GM21423 (cell line): ENCODE measurements around the gene CADM2.
"Not testable (repeated sequence)": the region's sequence is repeated elsewhere in the genome, so short reads cannot be mapped to it uniquely, and the experiment has no call there.

Experiments used
- ATAC-seq: cut with Tn5 transposase; IDR thresholded peaks from one replicate; pipeline ENCODE4 v1.9.1; 2021; ENCODE audit warnings: mild to moderate bottlenecking, moderate library complexity; ENCODE audit not compliant: unreplicated experiment

The CADM2 gene

GRCh38 chr3:85074003-85074402 is 115.2 kb downstream of the CADM2 start:
- no peak for ATAC-seq

- no peak for ATAC-seq
Observed at GRCh38 chr3:85075663-85076062, 116.9 kb downstream of the CADM2 start.

- ATAC-seq, result no peak
Observed at GRCh38 chr3:85077018-85077417, 118.2 kb downstream of the CADM2 start.

- no peak for ATAC-seq
Observed at GRCh38 chr3:85081191-85081906, 122.6 kb downstream of the CADM2 start.

GRCh38 chr3:85090495-85090894 is 131.7 kb downstream of the CADM2 start:
- no peak for ATAC-seq

GRCh38 chr3:85100316-85100715 is 141.5 kb downstream of the CADM2 start:
- no peak for ATAC-seq

- no peak for ATAC-seq
Observed at GRCh38 chr3:85102781-85103180, 144.0 kb downstream of the CADM2 start.

GRCh38 chr3:85110393-85110792 is 151.6 kb downstream of the CADM2 start:
- ATAC-seq, result no peak

GRCh38 chr3:85120879-85121278 is 162.1 kb downstream of the CADM2 start:
- no peak for ATAC-seq

- ATAC-seq, result not testable (repeated sequence)
Observed at GRCh38 chr3:85132864-85133263, 174.1 kb downstream of the CADM2 start.

- ATAC-seq, result not testable (repeated sequence)
Observed at GRCh38 chr3:85133691-85134420, 175.1 kb downstream of the CADM2 start.

- no peak for ATAC-seq
Observed at GRCh38 chr3:85142626-85143025, 183.8 kb downstream of the CADM2 start.

- ATAC-seq, result no peak
Observed at GRCh38 chr3:85148036-85148435, 189.2 kb downstream of the CADM2 start.

- no peak for ATAC-seq
Observed at GRCh38 chr3:85151555-85151954, 192.8 kb downstream of the CADM2 start.

GRCh38 chr3:85153279-85153678 is 194.5 kb downstream of the CADM2 start:
- ATAC-seq, result not testable (repeated sequence)

- no peak for ATAC-seq
Observed at GRCh38 chr3:85159376-85159775, 200.6 kb downstream of the CADM2 start.

- ATAC-seq, result no peak
Observed at GRCh38 chr3:85161544-85161943, 202.8 kb downstream of the CADM2 start.

- no peak for ATAC-seq
Observed at GRCh38 chr3:85162905-85163304, 204.1 kb downstream of the CADM2 start.

- ATAC-seq, result no peak
Observed at GRCh38 chr3:85164436-85164835, 205.6 kb downstream of the CADM2 start.

GRCh38 chr3:85167576-85167975 is 208.8 kb downstream of the CADM2 start:
- ATAC-seq, result no peak

GRCh38 chr3:85170646-85171045 is 211.9 kb downstream of the CADM2 start:
- ATAC-seq, result no peak

GRCh38 chr3:85171976-85172375 is 213.2 kb downstream of the CADM2 start:
- no peak for ATAC-seq
